OCI-LY1 (cell line): ENCODE data around the gene GRAMD1B.

Experiments
- H2AFZ ChIP-seq: fragments of 200-600 bp; sonication (generic), shearing (Covaris generic); 2 replicates; pipeline ENCODE4 v1.6.0; 2014; ENCODE audit warnings: antibody characterized with exemption, mild to moderate bottlenecking, low read length
- H3F3A ChIP-seq: fragments of 200-600 bp; sonication (generic), shearing (Covaris generic); 2 replicates; pipeline ENCODE4 v1.6.0; 2014; ENCODE audit warnings: mild to moderate bottlenecking, antibody characterized with exemption, low read length, moderate library complexity; ENCODE audit not compliant: insufficient read depth
- H3K27ac ChIP-seq: fragments of 200-600 bp; sonication (generic); 2 replicates; pipeline ENCODE4 v1.5.1; 2014; ENCODE audit warnings: low read length, mixed run types, mild to moderate bottlenecking, low read depth; ENCODE audit not compliant: poor library complexity, severe bottlenecking
- H3K27me3 ChIP-seq: fragments of 200-600 bp; sonication (generic); 2 replicates; pipeline ENCODE4 v1.6.0; 2014; ENCODE audit warnings: antibody characterized with exemption, mild to moderate bottlenecking, low read length, moderate library complexity; ENCODE audit not compliant: insufficient read depth
- H3K36me3 ChIP-seq: fragments of 200-600 bp; sonication (generic); 2 replicates; pipeline ENCODE4 v1.6.1; 2014; ENCODE audit warnings: mild to moderate bottlenecking, antibody characterized with exemption, low read length, moderate library complexity, mixed read lengths; ENCODE audit not compliant: insufficient read depth
- H3K4me1 ChIP-seq: fragments of 200-600 bp; sonication (generic); 2 replicates; pipeline ENCODE4 v1.5.1; 2014; ENCODE audit warnings: mild to moderate bottlenecking, low read length, moderate library complexity; ENCODE audit not compliant: insufficient read depth, severe bottlenecking
- H3K4me2 ChIP-seq: fragments of 200-600 bp; sonication (generic), shearing (Covaris generic); 2 replicates; pipeline ENCODE4 v1.6.1; 2014; ENCODE audit warnings: low read length
- H3K4me3 ChIP-seq: fragments of 200-600 bp; sonication (generic); 2 replicates; pipeline ENCODE4 v1.5.1; 2014; ENCODE audit warnings: low read length, low read depth, mild to moderate bottlenecking, mixed read lengths; ENCODE audit not compliant: poor library complexity, severe bottlenecking
- H3K79me2 ChIP-seq: fragments of 200-600 bp; shearing (Covaris generic); 2 replicates; pipeline ENCODE4 v1.6.1; 2016; ENCODE audit warnings: mixed run types, low read length, mixed read lengths; ENCODE audit not compliant: insufficient read depth
- H3K9ac ChIP-seq: fragments of 200-600 bp; sonication (generic), shearing (Covaris generic); 2 replicates; pipeline ENCODE4 v1.6.1; 2014; ENCODE audit warnings: mild to moderate bottlenecking, low read length, mixed read lengths
- H3K9me2 ChIP-seq: fragments of 200-600 bp; sonication (generic), shearing (Covaris generic); 2 replicates; pipeline ENCODE4 v1.6.1; 2014; ENCODE audit warnings: low read depth, mild to moderate bottlenecking, low read length, mixed read lengths
- H3K9me3 ChIP-seq: fragments of 200-600 bp; shearing (Covaris generic); 2 replicates; pipeline ENCODE4 v1.6.1; 2014; ENCODE audit warnings: low read length, mixed read lengths
- H4K20me1 ChIP-seq: fragments of 200-600 bp; sonication (generic), shearing (Covaris generic); 2 replicates; pipeline ENCODE4 v1.6.0; 2016; ENCODE audit warnings: mild to moderate bottlenecking, low read length; ENCODE audit not compliant: insufficient read depth
- EZH2 ChIP-seq: fragments of 200-600 bp; sonication (generic), shearing (Covaris generic); IDR thresholded peaks from 2 replicates; pipeline ENCODE4 v1.8.0; 2017; ENCODE audit warnings: borderline replicate concordance, mixed run types, mild to moderate bottlenecking, antibody characterized with exemption, low read length, moderate library complexity, mixed read lengths
- TF ChIP-seq, protein P1 (sequence below): fragments of 200-600 bp; sonication (generic), shearing (Covaris generic); IDR thresholded peaks from 2 replicates; pipeline ENCODE4 v1.5.1; 2017; ENCODE audit warnings: mild to moderate bottlenecking, antibody characterized with exemption, low read length, moderate library complexity, mixed read lengths

The GRAMD1B gene

DNA sequence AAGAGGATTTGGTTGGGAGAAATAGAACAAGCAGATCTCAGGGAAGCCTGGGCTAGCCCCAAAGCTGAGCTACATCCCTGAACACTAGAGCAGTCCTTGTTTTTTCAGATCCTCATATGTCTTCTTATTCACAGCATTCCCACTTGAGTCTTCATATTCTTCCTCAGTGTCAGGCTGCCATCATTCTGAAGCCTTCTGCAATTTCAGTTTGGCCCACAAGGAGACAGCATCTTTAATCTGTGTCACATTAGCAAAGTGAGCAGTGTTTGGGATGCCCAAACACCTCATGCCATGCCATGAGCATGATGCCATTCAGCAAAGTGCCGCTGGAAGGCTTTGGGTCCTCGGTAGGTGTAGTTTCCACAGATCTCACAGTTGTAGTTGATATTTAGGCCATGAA lies 167.8 kb downstream of the GRAMD1B start:
- Histone ChIP-seq H3K9me3 (no peaks in the 10 kb centered on the region), H3K9me2 (no peaks in the 10 kb centered on the region), H3K4me3 (no peak overlapping the region), H3K27ac (no peak overlapping the region), H3K36me3 (no peaks in the 10 kb centered on the region), H3K79me2 (no peaks in the 10 kb centered on the region), H2AFZ (no peak overlapping the region), H3K9ac (no peak overlapping the region), H3F3A (no peaks in the 10 kb centered on the region), H4K20me1 (no peaks in the 10 kb centered on the region), H3K4me2 (no peak overlapping the region), H3K27me3 (no peaks in the 10 kb centered on the region), H3K4me1 (no peaks in the 10 kb centered on the region)
- TF ChIP-seq, protein P1, sequence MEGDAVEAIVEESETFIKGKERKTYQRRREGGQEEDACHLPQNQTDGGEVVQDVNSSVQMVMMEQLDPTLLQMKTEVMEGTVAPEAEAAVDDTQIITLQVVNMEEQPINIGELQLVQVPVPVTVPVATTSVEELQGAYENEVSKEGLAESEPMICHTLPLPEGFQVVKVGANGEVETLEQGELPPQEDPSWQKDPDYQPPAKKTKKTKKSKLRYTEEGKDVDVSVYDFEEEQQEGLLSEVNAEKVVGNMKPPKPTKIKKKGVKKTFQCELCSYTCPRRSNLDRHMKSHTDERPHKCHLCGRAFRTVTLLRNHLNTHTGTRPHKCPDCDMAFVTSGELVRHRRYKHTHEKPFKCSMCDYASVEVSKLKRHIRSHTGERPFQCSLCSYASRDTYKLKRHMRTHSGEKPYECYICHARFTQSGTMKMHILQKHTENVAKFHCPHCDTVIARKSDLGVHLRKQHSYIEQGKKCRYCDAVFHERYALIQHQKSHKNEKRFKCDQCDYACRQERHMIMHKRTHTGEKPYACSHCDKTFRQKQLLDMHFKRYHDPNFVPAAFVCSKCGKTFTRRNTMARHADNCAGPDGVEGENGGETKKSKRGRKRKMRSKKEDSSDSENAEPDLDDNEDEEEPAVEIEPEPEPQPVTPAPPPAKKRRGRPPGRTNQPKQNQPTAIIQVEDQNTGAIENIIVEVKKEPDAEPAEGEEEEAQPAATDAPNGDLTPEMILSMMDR = no peak
- no peak for TF ChIP-seq EZH2

DNA sequence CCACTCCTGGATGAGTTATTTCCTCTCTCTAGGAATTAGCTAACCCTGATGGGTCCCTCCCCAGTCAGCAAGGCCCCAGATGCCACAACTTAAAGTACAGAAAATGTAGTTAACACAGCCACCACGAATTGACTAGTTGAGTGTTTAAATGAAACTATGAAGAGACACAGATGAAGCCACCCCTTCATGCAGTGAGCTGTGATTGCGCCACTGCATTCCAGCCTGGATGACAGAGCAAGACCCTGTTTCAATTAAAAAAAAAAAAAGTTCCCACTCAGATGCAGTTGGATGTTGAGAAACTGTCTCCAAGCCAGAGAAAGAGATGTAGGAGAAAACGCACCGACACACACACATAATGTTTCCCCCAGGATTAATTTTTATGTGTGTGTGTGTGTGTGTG lies 171.1 kb downstream of the GRAMD1B start:
- Histone ChIP-seq H3K36me3 (no peaks in the 10 kb centered on the region), H3K27ac (no peak overlapping the region), H3F3A (no peaks in the 10 kb centered on the region), H3K4me1 (no peaks in the 10 kb centered on the region), H3K4me3 (no peak overlapping the region), H3K79me2 (no peaks in the 10 kb centered on the region), H4K20me1 (no peaks in the 10 kb centered on the region), H3K4me2 (no peak overlapping the region), H3K27me3 (no peaks in the 10 kb centered on the region), H3K9ac (no peak overlapping the region), H3K9me2 (no peaks in the 10 kb centered on the region), H3K9me3 (no peaks in the 10 kb centered on the region), H2AFZ (no peak overlapping the region)
- no peak for TF ChIP-seq EZH2
- TF ChIP-seq, protein P1 = no peak

DNA sequence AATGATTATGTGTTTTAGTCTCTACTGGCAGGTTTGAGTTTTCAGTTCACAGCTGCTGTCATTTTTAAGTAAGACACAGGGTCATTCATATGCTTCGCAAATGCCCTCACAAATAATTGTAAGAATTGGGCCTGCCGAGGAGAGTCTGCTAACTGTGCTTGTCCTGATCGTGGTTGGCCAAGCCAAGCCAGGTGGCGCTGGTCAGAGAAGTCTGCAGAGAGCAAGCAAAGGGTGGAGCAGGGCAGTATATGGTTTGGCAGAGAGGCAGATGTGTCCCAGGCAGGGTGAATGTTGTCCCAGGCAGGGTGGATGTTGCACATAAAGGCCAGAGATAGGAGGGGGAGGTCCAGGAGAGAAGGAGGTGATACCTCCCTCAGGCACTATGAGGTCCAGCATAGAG lies 171.7 kb downstream of the GRAMD1B start:
- Histone ChIP-seq H2AFZ (no peak overlapping the region), H3K9ac (no peak overlapping the region), H3K4me3 (no peak overlapping the region), H3K36me3 (no peaks in the 10 kb centered on the region), H3K27ac (no peak overlapping the region), H3K4me2 (no peak overlapping the region), H3F3A (no peaks in the 10 kb centered on the region), H3K4me1 (no peaks in the 10 kb centered on the region), H3K79me2 (no peaks in the 10 kb centered on the region), H3K9me2 (no peaks in the 10 kb centered on the region), H3K9me3 (no peaks in the 10 kb centered on the region), H4K20me1 (no peaks in the 10 kb centered on the region), H3K27me3 (no peaks in the 10 kb centered on the region)
- TF ChIP-seq, protein P1 = no peak
- no peak for TF ChIP-seq EZH2
